ENCODE results near the gene GRK5. TPM values are rescaled to one million over a fixed set of nuclear protein-coding genes. Genes with fewer than 3 reads are reported as not detected.

GRK5 gene
- total and polyA plus RNA-seq, 9 of the 15 experiments (the other 6 are each of a cell fraction or from before 2014, with no cell fraction given), result 0.46 to 0.83 (median 0.67) TPM; not detected in 2

- no peak overlapping the region for H3K9ac ChIP-seq (ENCODE audit: insufficient read depth in 1 of 2, low read depth in 2 of 2, low read length in 2 of 2)
- H3K4me2 ChIP-seq (ENCODE audit: insufficient read depth, low read length), result no peak overlapping the region
- no peaks in the 10 kb centered on the region for H3K79me2 ChIP-seq (ENCODE audit: control insufficient read depth, insufficient read depth, low read length)
- H3K9me1 ChIP-seq (ENCODE audit: control insufficient read depth, insufficient read depth, low read length), result no peaks in the 10 kb centered on the region
- intact Hi-C loops (cut with micrococcal nuclease), result no loop called here
- H3K4me1 ChIP-seq (replicated peaks in 1 of 2; ENCODE audit: control insufficient read depth in 2 of 2, insufficient read depth in 2 of 2, low read length in 2 of 2), result peaks cover 6 to 11% of the 10 kb centered on the region in 2 experiments; a peak in 3 of 5 replicates
- H4K20me1 ChIP-seq (replicated peaks; ENCODE audit: control insufficient read depth, insufficient read depth, low read length), result no peaks in the 10 kb centered on the region
- H3K4me3 ChIP-seq, result no peak overlapping the region
- ChIA-PET POLR2A (no interaction called here), CTCF (ENCODE audit: low intra/inter-chr PET ratio) (no interaction called here)
- no peaks in the 10 kb centered on the region for H3K9me3 ChIP-seq (replicated peaks; ENCODE audit: control insufficient read depth, insufficient read depth, low read depth, low read length)
- in situ Hi-C loops (cut with MboI), result no loop called here
- no peaks in the 10 kb centered on the region for H3K27me3 ChIP-seq (ENCODE audit: control insufficient read depth in 2 of 2, insufficient read depth in 2 of 2, low read length in 2 of 2)
- WGBS (ENCODE audit: insufficient coverage, low coverage, missing lambda C conversion rate), result 95% methylated on average over 5 of the region's 6 CpGs
- no peaks in the 10 kb centered on the region for H3K36me3 ChIP-seq (ENCODE audit: control insufficient read depth, insufficient read depth, low read length)
- H3K27ac ChIP-seq (ENCODE audit: extremely low read depth, low read depth, low read length), result no peak overlapping the region
- no peak overlapping the region for H2AFZ ChIP-seq (ENCODE audit: low read depth, low read length)
- ATAC-seq, result no peak
- DNase-seq (ENCODE audit: extremely low read depth in 1 of 4, low spot score in 3 of 4), result no peak
- BruUV-seq (replicated peaks), result no TSS peak
- no peak for TF ChIP-seq PTRF (tag; IDR thresholded peaks at IDR 0.05)
- TF ChIP-seq NR0B1 (IDR thresholded peaks at IDR 0.05; ENCODE audit: partially characterized antibody), result no peak
- TF ChIP-seq TAL1 (IDR thresholded peaks at IDR 0.05), result no peak
- TF ChIP-seq ZC3H11A (IDR thresholded peaks at IDR 0.05; ENCODE audit: low read depth, low read length), result no peak
- TF ChIP-seq RNF219 (CRISPR knock-in tag; IDR thresholded peaks at IDR 0.05), result no peak
- TF ChIP-seq IRF9 (tag; IDR thresholded peaks at IDR 0.05), result no peak
- TF ChIP-seq TCFL5 (CRISPR knock-in tag; conservative IDR thresholded peaks at IDR 0.05), result no peak
- no peak for TF ChIP-seq PML (IDR thresholded peaks at IDR 0.05; ENCODE audit: low read length)
- TF ChIP-seq KAT7 (CRISPR knock-in tag; IDR thresholded peaks at IDR 0.05; ENCODE audit: borderline replicate concordance), result no peak
- no peak for TF ChIP-seq STAT5A (IDR thresholded peaks at IDR 0.05; ENCODE audit: borderline replicate concordance, low read length)
- no peak for TF ChIP-seq ZNF445 (CRISPR knock-in tag; IDR thresholded peaks at IDR 0.05; ENCODE audit: low read depth)
- no peak for TF ChIP-seq SREBF2 (CRISPR knock-in tag; IDR thresholded peaks at IDR 0.05)
- FAIRE-seq, result no peak
These were observed 58.3 kb downstream of the GRK5 start for GRCh38 chr10:119265691-119266090.

Measured in K562 (cell line).